HG02642 (cell line): ENCODE data around the gene IL9.

Experiments used
- ATAC-seq: cut with Tn5 transposase; IDR thresholded peaks from one replicate; pipeline ENCODE4 v1.9.1; 2021; ENCODE audit warnings: mild to moderate bottlenecking; ENCODE audit not compliant: unreplicated experiment, poor library complexity

IL9 gene

DNA sequence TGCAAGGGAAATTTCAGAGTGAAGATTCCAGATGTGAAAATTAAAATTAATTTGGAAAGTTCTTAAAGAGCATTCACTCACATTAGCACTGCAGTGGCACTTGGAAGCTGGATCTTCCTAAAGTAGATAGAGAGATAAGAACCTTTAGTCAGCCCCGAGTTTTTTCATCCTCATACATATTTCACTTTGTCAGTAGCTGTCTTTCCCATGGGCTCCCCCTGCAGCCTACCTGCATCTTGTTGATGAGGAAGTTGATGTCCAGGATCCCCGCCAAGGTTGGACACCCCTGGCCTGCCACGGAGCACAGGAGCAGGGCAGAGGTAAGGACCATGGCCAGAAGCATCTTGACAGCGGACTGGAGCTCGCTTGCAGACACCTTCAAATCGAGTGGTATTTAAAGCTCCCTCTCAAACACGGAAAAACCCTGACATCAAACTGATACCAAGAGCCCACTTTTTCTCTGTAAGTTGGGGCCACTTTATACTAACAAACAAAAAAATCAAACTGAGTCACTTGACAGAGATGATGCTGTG is at the start of gene IL9:
Gene IL9, minus strand, starts transcription at position 368 of the 533 bp plus-strand sequence. Its CDS starts 25 bp downstream, at position 343.
- no peak for ATAC-seq

DNA sequence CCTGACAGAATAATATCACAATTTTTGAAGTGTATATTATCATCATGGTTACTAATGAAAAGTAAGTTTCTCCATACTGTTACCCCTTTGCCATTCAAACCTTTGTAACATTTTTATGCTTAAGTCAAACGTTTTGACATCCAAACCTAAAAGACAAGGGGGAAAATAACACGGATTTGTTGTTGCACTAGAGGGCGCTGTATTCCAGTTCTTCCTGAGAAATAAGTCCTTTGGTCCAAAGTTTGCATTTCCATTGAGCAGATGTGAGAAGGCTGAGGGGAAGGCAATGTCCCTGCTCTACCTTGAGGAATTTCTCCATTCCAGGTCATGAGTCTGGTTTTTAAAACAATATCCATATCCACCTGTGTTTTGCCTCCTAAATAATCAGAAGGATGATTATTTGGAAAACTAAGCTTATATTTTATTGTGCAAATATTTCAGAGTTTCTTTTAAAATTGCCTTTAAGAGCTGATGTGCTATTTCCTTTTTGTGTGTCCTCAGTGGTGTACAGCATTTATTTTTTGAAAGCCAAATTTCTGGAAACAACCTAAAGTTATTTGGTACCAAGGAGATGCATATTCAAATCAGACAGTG is 49.4 kb upstream of the IL9 start:
- no peak for ATAC-seq

DNA sequence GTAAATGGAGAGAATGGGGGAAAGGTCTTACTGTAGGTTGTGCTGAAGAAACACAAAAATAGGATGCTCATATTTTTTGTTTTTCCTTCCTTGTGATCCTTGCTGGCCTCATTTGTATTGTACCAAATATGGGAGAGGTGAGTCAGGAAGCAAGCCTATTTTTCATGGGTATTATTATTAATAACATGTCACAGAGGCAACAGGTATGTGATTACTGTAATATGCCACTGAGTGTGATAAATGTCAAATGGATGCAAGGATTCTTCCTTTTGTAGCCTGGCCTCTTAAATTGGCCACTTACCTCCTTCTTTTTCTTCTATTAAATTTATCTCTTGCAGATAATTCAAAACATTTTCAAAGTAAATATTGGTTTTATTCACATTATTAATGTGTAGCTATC is 48.9 kb upstream of the IL9 start:
- ATAC-seq: no peak

DNA sequence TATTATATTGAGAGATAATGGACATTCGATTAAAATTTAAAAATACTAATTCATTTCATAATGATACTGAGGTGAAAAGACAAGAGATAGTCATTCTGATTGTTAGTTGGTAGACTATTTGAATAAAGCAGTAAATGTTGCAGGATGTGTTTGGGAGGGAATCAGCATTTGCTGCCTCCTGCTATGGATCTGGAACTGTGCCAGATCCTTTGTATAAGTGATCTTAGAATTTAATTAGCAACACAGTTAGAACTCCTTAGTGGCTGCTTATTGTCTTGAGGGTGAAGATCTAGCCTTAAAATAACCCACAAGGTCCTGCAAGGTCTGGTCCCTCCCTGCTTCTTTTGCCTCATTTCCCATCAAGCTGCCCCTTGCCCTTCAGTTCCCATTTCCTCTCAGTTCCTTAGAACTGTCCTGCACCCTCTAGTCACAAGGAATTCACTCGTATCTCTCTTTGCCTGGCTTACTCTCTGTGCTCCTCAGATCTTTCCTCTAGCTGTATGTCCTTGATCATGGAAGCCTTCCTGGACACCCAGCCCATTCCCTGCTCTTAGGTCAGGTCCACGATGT is 46.6 kb upstream of the IL9 start:
- no peak for ATAC-seq

- ATAC-seq: no peak
These were observed 46.1 kb upstream of the IL9 start for GRCh38 chr5:135941711-135942110.

GRCh38 chr5:135937245-135937911 is 41.7 kb upstream of the IL9 start:
- no peak for ATAC-seq

- no peak for ATAC-seq
These were observed 39.3 kb upstream of the IL9 start for GRCh38 chr5:135934939-135935338.

DNA sequence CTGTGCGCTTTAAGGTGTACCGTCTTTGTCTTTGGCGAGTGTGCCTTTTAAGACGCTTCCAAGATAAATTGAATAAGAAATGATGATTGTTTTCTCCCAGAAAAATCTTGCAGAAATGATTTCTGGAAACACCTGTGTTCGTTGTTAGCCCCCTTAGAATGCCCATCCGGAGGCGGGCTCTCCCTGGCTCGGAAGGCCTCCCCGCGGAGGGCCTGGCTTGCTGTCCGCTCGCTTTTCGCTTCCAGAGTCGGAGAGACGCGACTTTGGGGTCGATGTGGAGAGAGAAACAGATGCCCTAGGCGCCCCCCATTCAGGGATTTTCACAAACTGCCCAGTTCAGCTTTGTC is 35.3 kb upstream of the IL9 start:
- ATAC-seq: no peak

DNA sequence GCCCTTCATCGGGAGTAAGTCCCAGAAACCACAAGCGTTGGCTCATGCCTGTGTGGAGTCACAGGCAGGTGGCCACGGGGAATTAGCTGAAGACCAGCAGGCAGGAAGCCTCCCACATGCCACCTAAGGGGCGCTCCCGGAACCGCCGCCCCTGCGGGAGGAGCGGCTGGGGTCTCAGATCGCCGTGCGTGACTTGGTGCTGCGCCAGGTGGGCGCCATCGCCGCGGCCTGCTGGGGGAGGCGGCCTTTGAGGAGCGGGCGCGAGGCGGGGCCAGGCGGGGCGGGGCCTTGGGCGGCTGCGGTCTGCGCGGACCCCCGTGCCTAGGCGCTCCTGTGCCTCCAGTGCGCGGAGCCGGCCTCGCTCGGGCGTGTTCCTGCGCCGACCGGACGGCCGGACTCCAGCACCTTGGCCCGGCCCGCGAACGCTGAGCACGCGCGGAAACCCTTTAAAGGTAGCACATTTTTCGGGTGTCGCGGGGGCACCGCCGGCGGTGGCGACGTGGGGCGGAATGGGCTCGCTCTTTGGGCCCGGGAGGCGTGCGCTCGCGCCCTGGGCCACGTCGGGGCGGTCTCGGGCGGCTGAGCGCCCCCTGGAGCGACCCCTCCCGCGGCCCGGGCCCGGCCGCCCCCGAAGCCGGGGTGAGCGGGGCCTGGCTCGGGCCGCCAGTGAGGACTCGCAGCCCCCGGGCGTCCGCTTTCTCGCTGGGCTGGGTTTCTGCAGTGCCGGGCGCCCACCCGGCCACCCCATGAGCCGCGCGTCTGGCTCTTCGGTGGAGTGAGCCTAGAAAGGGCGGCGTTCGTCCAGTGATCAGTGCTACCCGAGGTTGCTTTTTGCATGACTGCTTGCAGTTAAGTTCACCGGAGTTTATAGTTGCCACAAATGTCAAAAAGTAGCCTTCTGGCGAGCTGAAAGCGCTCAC is 34.6 kb upstream of the IL9 start:
- ATAC-seq: no peak

- ATAC-seq: no peak
These were observed 25.7 kb upstream of the IL9 start for GRCh38 chr5:135921388-135921787.

DNA sequence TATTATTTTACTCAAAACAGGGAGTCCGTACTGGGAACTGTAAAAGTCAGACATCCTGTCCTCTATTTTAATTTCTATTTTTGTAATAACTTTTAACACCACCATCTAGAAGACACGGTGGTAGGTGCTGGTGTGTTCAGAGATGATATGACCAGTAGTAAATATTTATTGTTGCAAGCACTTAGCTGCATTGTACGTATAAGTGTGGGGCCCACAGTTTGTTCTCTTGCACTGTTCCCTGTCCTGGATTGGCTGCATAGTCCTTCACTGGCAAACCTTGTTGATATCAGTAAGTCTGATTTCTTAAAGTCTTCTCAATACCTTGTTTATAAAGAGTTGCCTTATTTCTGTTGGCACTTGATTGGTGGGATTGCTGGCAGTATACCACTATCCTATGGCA is 24.6 kb upstream of the IL9 start:
- ATAC-seq: no peak

DNA sequence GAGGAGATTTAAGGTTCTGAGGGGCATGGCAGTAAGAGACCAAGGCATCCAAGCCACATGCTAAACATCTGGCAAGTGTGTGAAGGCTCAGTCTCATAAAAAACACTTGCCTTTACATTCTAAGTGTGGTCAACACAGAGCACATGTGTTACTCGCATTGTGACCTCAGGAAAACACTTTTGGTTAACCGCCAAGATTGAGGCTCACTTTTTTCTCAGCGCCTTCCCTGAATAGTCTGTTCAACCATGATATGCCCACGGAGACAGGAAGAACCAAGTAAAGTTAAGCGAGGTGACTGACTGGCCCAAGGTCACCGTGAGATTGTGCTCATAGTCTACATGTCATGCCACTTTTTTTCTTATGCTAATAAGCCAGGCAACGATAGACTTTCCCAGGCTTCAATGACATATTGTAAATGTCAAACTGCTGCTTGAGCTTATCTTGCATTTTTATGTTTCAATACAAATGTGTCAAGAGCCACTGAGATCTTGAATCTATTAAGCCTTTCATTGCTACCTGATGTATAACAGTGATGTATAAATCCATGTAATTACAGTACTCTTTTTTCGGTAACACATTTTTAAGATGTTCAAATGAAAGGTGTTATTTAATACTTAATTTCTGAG is 21.1 kb upstream of the IL9 start:
- no peak for ATAC-seq

GRCh38 chr5:135915466-135916001 is 19.9 kb upstream of the IL9 start:
- ATAC-seq: no peak

DNA sequence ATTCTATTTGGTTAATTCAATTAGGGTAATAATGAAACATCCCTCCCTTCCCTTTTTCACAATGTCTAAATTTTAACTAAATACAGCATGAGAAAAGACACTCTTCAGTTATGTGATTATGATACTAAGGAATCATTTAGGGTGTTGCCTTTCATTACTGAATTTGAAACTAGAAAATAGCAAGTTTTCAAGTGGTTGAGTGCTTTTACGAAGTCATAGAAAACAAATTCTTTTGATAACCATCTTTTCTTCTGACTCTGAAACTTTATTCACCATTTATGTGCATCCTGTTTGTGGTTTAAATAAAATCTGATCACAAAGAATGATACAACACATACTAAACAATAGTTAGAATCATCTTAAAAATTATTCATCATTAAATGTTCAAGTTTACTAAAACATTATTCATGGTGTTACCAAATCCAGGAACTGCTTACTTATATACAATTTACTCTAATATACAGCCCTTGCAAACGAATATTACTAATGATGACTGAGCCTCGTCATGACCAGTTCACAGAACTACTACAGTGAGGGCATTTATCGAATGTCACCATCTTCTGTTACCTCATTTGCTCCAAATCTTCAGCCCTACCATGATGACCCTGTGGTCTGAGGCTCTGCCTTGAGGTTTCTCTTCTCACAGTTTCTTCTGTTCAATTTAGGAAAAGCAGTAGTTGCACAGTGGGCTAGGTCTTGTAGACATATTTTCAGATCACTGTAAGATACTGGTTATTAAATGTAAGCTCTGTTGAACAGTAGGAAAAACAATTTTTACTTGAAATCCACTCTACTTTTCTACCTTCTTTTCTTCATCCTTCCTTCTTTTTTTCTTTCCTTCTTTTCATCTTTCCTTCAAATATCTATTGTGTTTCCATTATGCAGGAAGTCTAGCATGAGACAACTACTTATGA is 18.3 kb upstream of the IL9 start:
- no peak for ATAC-seq

- ATAC-seq: no peak
These were observed 9.5 kb upstream of the IL9 start for GRCh38 chr5:135905144-135905543.

DNA sequence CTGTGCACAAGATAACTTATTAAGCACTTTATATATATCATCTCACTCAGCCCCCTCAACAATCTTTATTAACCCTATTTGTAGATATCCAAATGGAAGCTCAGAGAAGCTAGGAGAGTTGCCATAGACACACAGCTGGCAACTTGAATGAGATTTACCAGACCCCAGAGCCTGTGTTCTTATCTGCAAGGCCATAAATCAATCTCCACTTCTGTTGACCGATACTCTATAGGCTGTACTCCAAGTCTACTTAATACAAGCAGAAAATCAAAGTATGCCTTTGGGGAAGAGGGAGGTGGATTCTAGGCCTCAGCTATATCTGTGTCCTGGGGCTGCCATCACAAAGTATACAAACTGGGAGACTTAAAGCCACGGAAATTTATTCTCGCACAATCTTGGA is 6.0 kb upstream of the IL9 start:
- ATAC-seq: no peak

- no peak for ATAC-seq
These were observed 4.6 kb upstream of the IL9 start for GRCh38 chr5:135900276-135900675.

DNA sequence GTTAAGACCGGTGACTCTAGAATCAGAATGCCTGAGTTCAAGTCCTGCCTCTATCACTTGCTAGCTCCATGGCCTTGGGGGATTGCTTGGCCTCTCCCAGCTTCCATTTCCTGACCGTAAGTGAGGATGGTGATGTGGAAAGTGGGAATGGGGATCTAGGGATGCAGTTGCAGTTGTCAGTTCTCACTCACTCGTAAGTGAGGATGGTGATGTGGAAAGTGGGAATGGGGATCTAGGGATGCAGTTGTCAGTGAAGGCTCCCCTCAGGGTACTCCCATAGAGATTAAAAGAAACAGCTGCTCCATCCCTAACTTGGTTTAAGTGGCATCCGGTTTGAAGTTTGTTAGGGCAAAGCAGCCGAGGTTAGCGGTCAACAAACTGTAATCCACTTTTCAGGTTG is 3.0 kb upstream of the IL9 start:
- ATAC-seq: no peak

GRCh38 chr5:135894789-135895188 is 852 bp downstream of the IL9 start:
- ATAC-seq: no peak
